NCI-H2171 treated with DMSO at 0.1 percent for 48 hours (cell line): ENCODE data around the gene PRDM4.
A peak's percentile ranks its signal among the peaks of the same experiment; 100 is the strongest.

Source experiments
- DNase-seq: peaks from one replicate; lab custom pipeline; 2025; lab: John Stamatoyannopoulos, UW

The PRDM4 gene

GRCh38 chr12:107695772-107696171 is 65.2 kb downstream of the PRDM4 start:
- DNase-seq = peak; percentile 46

- peak; percentile 95 for DNase-seq
Measured at GRCh38 chr12:107685360-107686248, 75.3 kb downstream of the PRDM4 start, which contains the start of gene PWP1. Gene PWP1, plus strand, starts transcription at chr12:107685799. Its CDS starts 101 bp downstream, at chr12:107685900.

GRCh38 chr12:107684990-107685359 is 76.0 kb downstream of the PRDM4 start:
- peak; percentile 86 for DNase-seq

- DNase-seq = peak; percentile 93
Measured at GRCh38 chr12:107684029-107684795, 76.7 kb downstream of the PRDM4 start.
